HG03439 (cell line): ENCODE data around the gene SMYD5.

Source experiments
- ATAC-seq: cut with Tn5 transposase; IDR thresholded peaks from one replicate; pipeline ENCODE4 v1.9.1; 2021; ENCODE audit warnings: mild to moderate bottlenecking, moderate library complexity; ENCODE audit not compliant: unreplicated experiment

The SMYD5 gene

GRCh38 chr2:73235315-73236028 is 21.4 kb downstream of the SMYD5 start:
- ATAC-seq = no peak

DNA sequence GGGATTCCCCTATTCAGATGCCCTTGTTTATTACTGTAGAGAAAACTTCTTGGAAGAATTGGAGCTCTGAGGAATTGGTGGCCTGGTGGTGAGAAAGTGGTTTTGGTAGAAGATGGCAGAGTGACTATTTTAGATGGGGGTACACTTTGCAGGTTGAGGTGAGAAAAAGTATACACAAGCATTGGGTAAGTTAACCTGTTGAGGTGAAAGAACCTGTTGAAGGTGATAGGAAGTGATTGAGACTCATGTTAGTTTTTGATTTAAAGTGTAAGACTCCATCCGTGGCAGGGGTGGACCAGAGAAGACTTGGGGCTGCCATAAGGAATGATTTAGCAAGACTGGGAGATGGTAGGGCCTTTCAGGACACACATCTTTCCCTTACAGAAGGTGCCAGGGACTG is 23.1 kb downstream of the SMYD5 start:
- ATAC-seq = no peak

GRCh38 chr2:73238149-73238548 is 24.1 kb downstream of the SMYD5 start:
- no peak for ATAC-seq

- ATAC-seq = no peak
Observed at GRCh38 chr2:73238976-73239375, 24.9 kb downstream of the SMYD5 start.

GRCh38 chr2:73239776-73240175 is 25.7 kb downstream of the SMYD5 start:
- ATAC-seq = no peak

GRCh38 chr2:73243884-73244570 is 30.0 kb downstream of the SMYD5 start:
- no peak for ATAC-seq

- ATAC-seq = no peak
Observed at GRCh38 chr2:73244580-73244979, 30.5 kb downstream of the SMYD5 start.

- no peak for ATAC-seq
Observed at GRCh38 chr2:73246850-73247249, 32.8 kb downstream of the SMYD5 start.

DNA sequence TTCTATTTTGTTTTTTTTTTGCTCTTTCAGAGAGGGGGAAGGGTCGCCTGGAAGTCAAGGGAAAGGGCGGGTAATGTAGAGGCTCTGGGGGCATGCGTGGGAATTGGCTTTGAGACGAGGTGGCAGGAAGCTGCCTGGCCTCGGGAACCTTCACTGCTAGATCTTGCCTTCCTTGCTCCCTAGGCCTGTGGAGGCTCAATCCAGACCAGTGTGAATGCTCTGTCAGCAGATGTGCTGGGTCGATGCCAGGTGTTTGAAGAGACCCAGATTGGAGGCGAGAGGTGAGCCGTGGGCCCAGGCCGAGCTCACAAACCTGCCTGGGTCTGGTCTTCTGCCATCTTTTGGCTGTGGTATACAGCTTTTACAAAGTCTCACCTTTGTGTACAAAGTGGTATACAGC is 35.6 kb downstream of the SMYD5 start:
- ATAC-seq = no peak

- ATAC-seq = no peak
Observed at GRCh38 chr2:73250872-73251846, 37.1 kb downstream of the SMYD5 start.

DNA sequence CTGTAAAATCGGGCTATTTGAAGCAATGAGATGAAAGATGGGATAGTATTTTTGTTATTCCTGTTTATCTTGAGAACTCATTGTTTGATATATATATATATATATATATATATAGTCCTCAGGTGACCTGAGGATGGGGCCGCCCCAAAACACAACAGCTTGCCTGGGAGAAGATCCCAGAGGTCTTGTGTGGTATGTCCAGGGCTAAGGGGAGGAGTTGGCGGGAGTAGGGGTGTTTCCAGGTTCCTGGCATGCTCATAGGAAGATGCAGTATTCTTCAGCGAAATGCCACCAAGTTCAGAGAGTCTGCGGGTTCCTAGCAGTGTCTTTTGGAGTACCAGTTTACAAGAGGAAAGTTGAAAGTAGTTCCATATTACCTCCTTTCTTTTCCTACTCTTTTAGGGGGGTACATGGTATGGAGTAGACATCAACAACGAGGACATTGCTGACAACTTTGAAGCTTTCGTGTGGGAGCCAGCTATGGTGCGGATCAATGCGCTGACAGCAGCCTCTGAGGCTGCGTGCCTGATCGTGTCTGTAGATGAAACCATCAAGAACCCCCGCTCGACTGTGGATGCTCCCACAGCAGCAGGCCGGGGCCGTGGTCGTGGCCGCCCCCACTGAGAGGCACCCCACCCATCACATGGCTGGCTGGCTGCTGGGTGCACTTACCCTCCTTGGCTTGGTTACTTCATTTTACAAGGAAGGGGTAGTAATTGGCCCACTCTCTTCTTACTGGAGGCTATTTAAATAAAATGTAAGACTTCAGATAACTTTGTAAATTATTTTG is 38.4 kb downstream of the SMYD5 start:
- no peak for ATAC-seq

DNA sequence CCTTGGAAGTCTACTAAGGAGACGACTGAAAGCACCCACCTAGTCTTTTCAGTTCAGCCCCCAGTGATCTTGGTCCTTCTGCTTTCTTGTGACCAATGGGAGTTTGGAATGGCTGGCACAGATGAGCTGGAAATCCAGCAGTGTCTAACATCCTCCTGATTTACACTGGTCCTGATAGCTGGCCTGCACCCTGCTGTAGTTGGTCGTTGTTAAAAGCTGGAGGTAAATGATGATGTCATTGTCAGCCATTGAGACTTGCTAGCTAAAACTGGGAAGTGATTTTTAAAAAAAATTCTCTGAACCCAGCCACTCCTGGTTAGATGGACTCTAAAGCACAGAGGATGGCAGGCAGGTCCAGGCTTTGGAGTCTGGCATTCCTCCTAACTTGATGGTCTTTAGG is 39.4 kb downstream of the SMYD5 start:
- no peak for ATAC-seq

DNA sequence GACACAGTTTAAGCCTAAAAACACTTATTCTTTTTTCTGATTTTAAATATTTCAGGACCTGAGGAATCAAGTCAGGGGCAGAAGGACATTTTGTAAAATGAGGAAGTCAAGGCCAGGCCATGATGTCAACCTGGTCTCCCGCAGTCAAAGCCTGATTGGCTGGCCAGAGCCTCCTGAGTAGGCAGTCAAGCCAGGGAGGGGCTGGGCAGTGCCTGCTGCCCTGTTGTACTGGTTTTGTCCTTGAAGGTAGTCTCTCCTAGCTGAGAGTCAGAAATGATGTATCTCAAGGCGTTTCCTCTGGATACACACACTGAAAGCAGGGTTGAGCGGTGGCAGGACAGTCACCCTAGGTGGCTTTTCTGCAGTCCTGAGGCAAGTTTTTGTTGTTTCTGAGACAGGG is 39.9 kb downstream of the SMYD5 start:
- ATAC-seq = no peak

GRCh38 chr2:73254343-73255006 is 40.4 kb downstream of the SMYD5 start:
- no peak for ATAC-seq

GRCh38 chr2:73255007-73255644 is 41.1 kb downstream of the SMYD5 start:
- no peak for ATAC-seq

- ATAC-seq = no peak
Observed at GRCh38 chr2:73255907-73256617, 42.0 kb downstream of the SMYD5 start.

- no peak for ATAC-seq
Observed at GRCh38 chr2:73256618-73256922, 42.5 kb downstream of the SMYD5 start.

DNA sequence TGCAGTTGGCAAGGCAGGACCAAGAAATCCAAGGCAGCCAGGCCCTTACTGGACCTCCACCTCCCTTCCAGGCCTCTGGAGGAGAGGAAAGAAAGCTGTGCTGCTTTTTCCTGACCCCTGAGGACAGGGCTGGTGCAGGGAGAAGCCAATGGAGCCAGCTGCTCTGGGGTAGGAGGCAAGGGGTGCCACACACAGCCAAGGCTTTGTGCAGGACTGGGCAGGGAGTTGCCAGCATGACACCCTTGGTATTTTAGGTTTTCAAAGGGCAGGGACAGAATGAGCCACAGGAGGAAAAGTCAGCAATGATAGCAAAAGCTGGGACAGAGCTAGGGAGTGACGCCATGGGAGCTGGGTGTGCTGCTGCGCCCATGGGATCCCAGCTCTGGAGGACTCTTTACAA is 43.0 kb downstream of the SMYD5 start:
- ATAC-seq = no peak

- ATAC-seq = no peak
Observed at GRCh38 chr2:73257425-73258125, 43.5 kb downstream of the SMYD5 start.
